GM21367 (cell line): Measurements from ENCODE around the gene C11orf21.

Experiments used
- ATAC-seq: cut with Tn5 transposase; IDR thresholded peaks from one replicate; pipeline ENCODE4 v1.9.1; 2021; ENCODE audit not compliant: unreplicated experiment

The C11orf21 gene

DNA sequence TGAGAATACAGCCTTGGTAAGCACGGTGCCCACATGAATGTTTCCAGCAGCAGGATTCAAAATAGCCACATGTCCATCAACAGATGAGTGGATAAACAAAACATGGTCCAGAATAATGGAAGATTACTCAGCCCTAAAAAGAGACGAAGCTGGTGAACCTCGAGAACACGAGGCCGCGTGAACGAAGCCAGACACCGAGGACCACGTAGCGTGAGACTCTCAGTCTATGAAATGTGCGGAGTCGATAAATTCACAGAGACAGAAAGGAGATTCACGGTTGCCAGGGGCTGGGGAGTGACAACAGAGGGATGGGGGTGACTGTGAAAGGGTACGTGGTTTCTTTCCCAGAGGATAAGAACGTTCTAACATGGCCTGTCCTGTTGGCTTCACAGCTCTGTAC lies 28.4 kb downstream of the C11orf21 start:
- ATAC-seq, result no peak

DNA sequence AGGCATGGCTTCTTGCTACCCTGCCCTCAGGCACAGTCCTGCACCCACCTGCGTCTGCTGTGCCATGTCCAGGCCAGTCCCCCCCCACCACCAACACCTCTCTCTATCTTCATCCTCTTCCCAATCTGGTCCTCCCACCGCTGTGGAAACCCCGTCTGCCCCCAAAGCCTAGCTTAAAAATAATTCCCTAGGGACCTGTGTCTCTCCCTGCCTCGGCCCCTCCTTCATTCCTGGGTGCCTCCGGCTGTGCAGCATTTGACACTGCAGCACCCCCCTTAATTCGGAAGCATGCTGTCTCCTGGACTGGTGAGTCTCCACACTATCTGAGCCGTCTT lies 28.8 kb downstream of the C11orf21 start:
- ATAC-seq, result no peak

DNA sequence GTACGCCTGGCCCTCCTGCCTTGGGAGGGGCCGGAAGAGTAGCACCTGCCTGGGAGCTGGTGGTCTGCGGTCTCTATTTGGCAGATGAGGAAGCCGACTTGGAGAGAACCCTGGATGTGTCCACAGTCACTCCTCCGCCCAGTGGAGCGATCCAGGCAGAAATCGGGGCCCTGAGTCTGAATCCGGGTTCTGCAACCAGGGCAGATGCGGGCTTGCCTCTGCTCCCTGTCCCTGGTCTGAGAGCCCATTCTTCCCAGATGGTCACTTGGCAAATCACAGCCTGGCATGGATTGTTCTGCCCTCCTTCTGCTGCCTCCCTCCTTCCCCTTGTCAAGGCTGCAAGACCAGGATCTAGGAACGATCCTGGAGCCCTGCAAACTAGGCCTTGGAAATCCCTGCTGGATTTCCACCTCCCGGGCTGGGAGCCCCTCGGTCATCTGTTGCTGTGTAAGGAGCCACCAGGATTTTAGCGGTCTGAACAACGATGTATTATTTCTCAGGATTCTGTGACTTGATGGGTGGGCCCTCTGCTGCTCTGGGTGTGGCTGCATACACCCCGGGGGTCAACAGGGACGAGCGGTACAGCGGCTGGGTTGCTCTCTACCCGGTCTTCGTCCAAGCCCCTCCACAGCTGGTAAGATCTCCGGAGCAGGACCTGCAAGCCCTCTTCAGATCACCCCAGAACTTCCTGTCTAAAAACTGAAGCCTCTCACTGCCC lies 29.3 kb downstream of the C11orf21 start:
- no peak for ATAC-seq

DNA sequence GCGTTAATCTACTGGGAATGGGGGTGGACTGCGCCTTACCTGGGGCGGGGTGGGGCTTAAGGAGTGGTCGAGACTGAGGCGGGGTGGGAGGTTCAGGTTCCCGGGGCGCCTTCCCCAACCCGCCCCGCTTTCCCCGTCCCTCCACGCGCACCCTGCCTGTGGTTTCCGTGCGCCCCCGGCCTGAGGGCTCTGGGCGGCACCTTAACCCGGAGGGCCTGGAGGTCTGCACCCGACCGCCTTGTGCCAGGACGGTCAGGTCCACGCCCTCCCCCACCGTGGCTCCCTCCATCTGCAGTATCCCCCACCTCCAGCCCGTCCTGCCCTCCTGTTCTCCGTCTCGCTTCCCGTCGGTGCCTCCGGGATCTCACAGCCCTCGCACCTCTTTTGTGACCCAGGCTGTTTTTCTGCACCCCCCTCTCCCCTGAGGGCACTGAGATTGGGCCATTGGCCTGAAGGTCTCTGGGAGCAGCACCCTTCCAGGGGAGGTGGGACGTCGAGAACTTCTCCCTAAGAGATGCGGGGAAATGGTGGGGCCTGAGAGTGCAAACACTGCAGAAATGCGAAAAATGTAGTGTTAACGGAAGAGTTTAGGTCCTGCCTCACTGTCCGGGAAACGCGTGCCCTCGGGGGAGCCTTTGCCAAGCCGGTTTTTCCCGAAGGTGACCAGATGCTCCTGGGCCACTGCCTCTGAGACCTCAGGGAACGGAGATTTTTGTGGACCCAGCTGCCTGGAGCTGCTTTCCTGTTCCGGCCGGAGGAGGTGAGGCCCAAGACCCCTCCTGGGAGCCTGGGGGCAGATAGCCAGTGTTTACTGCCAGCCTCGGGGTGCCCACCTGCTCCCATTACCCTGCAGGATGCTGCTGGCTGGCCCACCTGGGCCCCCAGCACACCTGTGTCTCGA lies 30.1 kb downstream of the C11orf21 start:
- no peak for ATAC-seq

DNA sequence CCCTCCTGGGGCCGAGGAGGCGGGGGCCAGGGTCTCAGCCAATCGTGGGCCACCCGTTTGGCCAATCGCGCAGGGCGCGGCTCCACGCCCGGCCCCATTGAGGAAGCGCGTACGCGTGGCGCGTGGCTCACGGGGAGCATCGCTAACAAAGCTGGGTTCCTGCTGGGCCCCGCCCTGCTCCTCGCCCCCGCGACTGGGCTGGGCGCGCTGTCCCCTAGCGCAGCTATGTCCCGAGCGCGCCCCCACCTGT lies 30.7 kb downstream of the C11orf21 start:
- ATAC-seq, result no peak

DNA sequence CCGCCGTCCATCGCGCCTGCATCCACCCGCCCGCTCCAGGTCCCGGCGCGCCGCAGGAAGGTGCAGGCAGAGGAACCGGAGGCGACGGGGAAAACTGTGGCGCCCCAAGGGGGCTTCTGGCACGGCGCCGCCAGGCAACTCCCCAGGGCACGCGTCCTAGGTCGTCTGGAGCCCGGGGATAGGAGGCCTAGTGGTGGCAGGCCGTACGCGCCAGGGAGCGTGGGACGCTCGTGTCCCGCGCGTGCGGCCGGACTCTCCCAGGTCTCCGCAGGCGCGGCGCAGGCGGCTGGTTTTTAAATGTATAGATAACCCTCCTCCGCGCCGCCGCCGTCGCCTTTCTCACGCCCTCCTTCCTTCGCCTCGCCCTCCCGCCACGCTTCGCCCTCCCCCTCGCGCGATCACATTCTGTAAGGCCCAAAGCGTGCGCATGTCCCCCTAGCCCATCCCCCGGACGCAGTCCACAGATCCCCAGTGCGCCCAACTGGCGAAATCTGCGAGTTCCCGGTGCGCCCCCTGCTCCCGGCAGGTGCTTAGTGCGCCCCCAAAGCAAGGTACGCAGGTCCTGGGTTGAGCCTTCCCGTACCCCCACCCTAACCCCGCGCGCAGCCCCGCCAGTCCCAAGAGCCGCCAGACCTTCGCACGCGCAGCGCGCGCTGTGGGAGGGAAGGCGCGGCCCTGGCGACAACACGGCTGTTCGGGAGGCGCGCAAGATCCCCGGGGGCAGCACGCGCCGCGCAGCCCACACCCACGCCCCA lies 31.2 kb downstream of the C11orf21 start, which contains the start of gene ASCL2:
Gene ASCL2 (minus strand): TSS at position 267 of the 755 bp plus-strand sequence. CDS start 256 bp downstream, at position 11.
- no peak for ATAC-seq

DNA sequence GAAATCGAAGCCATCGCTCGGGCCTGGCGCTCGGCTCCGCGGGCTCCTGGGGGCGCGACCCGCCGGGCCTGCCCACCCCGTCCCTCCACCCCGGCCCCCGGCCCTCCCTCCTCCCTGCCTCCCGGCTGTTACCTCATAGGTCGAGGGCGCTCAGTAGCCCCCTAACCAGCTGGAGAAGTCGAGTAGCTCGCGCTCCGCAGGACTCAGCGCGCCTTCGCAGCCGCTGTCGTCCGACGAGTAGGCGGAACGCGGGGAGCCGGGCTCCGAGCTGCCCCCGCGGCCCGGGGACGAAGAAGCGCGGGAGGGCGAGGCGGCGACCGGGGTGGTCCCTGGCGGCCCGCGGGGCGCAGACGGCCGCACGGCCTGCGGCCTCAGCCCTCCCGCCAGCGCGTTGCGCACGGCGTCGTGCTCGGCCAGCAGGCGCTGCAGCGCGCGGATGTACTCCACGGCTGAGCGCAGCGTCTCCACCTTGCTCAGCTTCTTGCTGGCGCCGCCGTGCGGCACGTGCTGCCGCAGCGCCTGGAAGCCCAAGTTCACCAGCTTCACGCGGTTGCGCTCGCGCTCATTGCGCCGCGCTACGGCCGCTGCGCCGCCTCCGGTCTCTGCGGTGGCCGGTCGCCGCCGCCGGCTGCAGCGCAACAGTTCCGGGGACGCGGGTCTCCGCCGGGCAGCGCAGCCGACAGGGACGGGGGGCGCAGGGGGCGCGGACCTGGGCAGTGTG lies 32.0 kb downstream of the C11orf21 start:
- ATAC-seq, result no peak

DNA sequence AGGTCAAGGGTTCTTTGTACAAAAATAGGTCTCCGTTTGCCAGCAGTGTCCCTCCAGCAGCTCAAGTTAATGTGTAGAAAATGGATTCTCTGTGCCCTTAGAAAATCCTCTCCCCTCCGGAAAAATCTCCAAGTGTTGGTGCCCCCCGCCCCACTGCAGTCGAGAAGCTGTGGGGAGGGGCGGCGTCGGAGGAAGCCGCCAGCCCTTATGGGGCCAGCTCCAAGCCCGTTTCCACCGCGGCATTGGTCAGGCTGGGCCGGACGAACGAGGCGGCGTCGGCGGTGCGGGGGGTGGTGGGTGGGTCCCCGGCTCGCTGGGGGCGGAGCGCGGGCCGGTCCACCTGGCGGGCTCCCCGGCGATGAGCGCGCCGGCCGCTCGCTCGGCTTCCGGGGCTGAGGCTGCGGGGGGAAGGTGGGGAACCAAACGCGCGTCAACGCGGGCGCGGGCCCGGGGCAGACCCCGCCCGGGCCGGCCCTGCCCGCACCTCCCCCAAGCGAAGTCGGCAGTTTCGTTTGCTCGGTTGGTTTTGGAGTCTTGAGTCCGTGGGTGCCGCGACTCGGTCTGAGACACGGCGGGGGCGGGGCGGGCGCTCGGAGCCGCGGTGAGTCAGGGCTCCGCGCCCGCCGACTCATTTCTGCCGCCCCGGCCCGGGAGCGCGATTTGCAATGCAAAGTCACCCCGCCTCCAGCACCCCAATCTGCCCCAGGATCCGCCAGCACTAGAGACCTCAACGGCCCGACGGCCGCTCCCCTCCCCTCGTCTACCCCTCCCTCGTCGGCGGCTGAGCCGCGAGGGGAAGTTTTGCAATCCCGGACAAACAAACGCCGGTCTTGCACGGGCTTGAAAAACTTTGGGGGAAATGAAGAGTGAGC lies 32.8 kb downstream of the C11orf21 start:
- no peak for ATAC-seq

DNA sequence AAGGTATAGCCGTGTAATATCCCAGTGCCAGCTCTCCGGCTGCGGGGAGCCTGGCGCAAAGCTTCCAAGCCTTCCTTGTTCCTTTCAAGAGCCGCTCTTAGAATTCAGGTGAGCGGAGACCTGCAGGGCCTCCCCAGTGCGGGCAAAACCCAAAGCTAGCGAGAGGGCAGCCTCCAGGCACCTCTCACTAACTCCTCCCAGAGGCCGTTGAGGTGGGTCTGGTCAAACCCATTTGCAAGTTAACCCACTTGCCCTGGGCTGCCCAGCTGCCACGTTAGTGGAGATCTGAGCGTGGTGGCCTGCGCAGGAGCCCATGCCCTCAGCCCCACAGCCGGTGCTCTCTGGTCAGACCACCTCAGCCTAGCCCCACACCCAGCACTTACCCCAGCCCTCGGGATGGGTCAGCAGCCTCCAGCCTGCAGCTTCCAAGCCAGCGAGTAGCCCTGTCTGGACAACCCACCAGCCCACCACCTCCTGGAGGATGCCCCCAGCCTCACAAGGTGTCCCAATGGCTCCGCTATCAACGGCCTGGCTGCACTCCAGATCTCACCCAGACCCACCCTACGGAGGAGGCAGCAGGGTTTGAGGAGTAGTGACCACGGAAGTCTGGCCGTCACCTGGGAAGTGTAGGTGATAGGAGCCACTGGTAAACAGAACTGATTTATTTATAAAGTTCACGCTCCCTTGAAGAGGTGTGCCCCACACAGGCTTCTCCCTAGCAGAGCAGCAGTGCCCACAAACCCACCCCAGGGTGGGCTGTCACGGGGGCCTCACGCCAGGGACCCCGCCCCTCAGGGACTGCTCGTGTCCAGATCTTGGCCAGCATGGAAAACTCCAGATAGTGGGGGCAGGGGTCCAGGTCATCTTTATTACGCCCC lies 33.6 kb downstream of the C11orf21 start:
- ATAC-seq, result no peak

DNA sequence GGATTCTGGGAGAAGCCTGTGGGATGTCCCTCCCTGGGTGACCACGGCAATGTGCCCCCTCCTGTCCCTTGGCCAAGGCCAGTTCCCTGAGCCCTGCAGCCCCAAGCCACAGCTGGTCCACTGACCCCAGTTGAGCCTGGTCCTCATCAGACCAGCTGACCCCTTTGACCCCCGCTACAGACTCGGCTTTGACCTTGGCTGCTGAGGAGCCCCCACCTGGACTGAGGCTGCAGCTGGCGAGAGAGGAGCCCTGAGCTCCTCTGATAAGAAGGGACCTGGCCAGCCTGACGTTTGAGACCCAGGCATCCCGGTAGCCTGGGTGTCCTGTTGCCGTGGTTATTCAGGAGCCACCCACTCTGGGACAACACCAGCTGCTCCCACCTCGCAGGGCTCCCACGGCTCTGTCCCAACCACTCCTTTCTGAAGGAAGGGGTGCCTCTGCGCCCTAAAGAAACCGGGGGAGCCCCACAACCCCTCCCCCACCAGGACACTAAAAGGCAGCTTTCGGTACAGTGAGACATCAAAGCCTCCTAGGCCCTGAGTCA lies 34.3 kb downstream of the C11orf21 start:
- no peak for ATAC-seq

DNA sequence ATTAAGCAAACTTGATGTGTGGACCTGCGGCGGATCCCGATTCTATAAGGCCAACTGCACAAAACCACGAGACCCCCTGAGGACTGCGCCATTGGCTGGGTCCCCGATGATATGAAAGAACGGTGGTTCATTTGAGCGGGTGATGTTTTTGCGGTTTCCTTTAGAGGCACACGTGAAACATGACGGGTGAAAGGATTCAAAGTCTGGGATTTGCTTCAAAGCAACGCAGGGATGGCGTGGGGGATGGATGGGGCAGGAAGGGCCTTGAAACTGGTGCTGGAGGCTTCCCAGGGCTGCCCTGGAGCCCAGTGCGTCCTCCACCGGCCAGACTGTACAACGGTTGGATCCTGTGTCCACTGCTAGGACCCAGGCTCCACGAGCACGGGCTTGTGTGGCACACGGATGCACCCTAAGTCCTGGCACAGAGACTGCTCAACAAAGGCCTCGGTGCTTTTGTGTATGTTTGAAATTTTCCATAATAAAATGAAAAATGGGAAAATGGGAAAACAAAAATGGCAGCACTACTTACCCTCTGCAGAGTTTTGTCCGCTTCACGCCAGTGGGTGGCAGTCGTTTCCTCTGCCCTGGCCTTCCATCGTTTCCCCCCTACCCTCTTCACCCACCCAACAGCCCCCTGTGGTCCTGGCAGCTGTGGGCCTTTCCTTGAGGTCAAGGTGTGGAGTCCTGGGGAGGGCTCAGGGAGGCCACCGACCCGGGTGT lies 35.0 kb downstream of the C11orf21 start:
- no peak for ATAC-seq

DNA sequence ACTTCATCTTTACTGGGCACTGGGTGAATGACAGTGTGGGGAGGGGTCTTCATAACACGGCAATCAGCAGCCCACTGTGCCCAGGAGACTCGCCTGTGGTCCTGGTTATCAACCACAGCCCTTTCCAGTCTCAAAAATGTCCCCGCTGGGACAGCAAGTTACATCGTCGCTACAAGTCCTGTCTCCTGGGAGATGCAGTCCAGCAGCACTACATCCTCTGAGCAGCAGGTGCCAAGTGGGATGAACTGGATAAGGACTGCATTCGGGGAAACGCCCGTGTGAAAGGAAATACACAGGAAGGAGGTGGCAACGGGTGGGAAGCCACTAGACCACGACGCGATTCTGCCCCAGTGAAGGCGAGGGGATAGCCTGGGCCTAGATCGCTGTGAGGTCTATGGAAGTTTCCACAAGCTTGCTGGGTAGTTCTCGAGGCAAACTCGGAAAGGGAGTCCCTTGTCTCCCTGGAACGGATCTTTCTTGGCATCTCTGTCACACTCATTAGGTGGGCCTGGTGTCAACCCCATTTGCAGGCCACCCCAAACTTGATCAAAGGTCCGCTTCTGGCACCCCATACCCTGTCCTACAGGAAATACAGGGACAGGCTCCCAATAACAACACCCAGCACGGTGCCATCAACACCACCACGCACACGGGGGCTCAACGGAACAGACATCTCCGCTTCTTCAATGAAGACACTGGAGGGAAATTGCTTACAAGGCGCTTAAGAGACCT lies 35.7 kb downstream of the C11orf21 start:
- no peak for ATAC-seq

DNA sequence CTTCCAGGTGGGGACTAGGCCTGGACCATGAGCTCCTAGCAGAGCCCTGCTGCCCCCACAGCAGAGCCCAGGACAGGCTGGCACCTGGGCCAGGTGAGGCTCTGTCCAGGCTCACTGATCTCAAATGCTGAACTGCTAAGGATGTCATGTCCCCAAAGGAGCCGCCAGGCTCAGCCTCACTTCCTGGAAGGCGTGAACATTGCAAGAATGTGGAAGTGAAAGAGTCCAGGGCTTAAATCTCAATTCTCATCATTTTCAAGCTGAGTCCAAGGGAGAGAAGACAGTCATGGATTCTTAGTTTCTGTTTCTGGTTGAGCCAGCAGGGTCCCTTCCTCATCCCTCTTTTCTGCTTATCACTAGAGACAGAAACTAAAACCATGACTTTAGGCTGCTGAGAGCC lies 36.3 kb downstream of the C11orf21 start:
- peak; percentile 48 for ATAC-seq

DNA sequence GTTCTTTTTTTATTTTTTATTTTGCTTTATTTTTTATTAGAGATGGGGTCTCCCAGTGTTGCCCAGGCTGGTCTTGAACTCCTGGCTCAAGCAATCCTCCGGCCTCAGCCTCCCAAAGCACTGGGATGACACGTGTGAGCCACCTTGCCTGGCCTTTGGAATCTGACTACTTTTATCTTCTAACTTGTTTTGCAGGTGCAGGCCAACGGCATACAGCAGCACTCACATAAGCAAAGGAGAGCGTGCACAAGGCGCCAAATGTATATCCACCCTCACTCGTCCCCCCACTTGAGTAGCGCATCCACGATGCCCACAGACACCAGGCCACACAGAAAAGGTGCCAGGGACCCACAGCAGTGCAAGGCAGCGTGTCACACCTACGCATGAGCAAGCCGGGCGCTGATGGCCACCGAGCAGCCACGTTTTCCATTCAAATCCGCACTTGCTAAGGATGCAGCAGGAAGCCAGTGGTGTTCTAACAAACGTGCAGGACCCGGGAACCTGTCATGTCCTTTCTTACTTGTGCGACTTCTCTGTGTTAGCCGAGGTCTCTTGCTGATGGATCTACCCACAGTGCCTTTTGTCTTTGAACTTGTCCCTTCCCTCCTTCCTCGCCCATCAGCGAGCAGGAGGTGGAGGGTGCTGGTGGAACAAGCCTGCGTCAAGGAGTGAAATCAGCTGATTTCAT lies 37.2 kb downstream of the C11orf21 start:
- no peak for ATAC-seq

DNA sequence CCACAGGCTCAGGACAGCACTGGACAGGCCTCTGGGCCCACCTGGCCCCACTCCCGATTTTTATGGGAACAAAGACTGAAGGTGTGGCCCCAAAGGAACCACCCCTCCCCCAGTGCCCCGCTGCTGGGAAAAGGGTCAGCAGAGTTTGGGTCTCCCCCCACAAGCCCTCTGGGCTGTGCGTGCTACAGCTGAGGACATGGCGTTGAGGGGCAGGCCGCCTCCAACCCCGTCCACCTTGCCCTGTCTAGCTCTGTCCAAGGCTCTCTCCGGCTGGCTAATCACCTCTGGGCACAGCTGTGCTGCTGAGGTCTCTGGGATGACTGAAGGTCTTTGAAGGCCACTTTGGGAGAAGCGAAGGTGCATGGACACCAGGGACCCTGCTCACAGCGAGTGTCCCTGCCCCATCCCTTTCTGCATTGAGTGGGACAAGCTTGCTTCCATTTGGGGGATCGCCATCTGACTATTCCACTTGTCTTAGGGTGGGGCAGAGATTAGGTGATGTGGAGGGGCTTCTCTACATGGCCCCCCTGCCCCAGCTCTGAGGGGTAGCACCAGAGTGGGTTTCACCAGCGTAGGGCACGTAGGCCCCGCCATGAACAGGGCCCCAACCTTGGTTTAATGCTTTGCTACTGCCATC lies 37.9 kb downstream of the C11orf21 start:
- no peak for ATAC-seq

DNA sequence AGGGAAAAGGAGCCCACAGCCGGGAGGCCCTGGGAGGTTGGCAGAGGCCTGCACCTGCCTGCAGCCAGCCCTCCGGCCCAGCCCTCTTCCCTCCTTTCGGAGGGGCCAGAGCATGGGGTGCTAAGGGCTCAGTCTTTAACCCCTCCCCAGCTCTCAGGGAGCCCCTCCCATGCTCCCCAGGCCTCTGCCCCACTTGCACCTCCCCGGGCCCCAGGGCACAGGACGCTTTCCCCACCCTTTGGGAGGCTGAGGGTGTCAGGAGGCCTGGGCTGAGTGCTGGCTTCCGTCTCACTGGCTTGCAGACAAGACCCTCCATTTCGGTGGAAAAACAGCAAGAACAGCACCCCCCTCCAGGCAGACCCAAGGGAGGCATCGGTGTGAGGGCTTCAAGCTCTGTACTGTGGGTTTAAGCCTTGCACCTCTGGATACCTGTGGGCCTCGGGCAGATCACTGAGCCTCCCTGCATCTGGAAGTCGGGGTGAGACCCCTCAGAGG lies 38.6 kb downstream of the C11orf21 start:
- ATAC-seq, result no peak
